ENCODE results near the gene ANO10.

Gene ANO10

GRCh38 chr3:43533009-43533408, 88.8 kb downstream of the ANO10 start:
- in situ Hi-C loops (cut with MboI; ENCODE audit: low sequenced_read_pairs, unreplicated experiment), result loop anchor here (25.0 kb wide), 1 partner anchor 654 kb away; no protein-coding TSS in a partner anchor
- TF ChIP-seq CTCF (IDR thresholded peaks at IDR 0.05; ENCODE audit: borderline replicate concordance, control extremely low read depth, extremely low read depth, insufficient read depth, missing control alignments), result no peak
- no peak for DNase-seq (ENCODE audit: low spot score)

- no peak for TF ChIP-seq CTCF (IDR thresholded peaks at IDR 0.05; ENCODE audit: borderline replicate concordance, control extremely low read depth, extremely low read depth, insufficient read depth, missing control alignments)
- no peak for DNase-seq (ENCODE audit: low spot score)
- in situ Hi-C loops (cut with MboI; ENCODE audit: low sequenced_read_pairs, unreplicated experiment), result loop anchor here (25.0 kb wide), 1 partner anchor 655 kb away; no protein-coding TSS in a partner anchor
Observed at GRCh38 chr3:43531835-43532234, 90.0 kb downstream of the ANO10 start.

- no peak for TF ChIP-seq CTCF (IDR thresholded peaks at IDR 0.05; ENCODE audit: borderline replicate concordance, control extremely low read depth, extremely low read depth, insufficient read depth, missing control alignments)
- DNase-seq (ENCODE audit: low spot score), result no peak
- in situ Hi-C loops (cut with MboI; ENCODE audit: low sequenced_read_pairs, unreplicated experiment), result loop anchor here (25.0 kb wide), 1 partner anchor 659 kb away; no protein-coding TSS in a partner anchor
Observed at GRCh38 chr3:43528498-43529099, 93.2 kb downstream of the ANO10 start.

GRCh38 chr3:43526956-43527355, 94.9 kb downstream of the ANO10 start:
- TF ChIP-seq CTCF (IDR thresholded peaks at IDR 0.05; ENCODE audit: borderline replicate concordance, control extremely low read depth, extremely low read depth, insufficient read depth, missing control alignments), result no peak
- in situ Hi-C loops (cut with MboI; ENCODE audit: low sequenced_read_pairs, unreplicated experiment), result loop anchor here (25.0 kb wide), 1 partner anchor 660 kb away; no protein-coding TSS in a partner anchor
- no peak for DNase-seq (ENCODE audit: low spot score)

- in situ Hi-C loops (cut with MboI; ENCODE audit: low sequenced_read_pairs, unreplicated experiment), result loop anchor here (25.0 kb wide), 1 partner anchor 661 kb away; no protein-coding TSS in a partner anchor
- no peak for TF ChIP-seq CTCF (IDR thresholded peaks at IDR 0.05; ENCODE audit: borderline replicate concordance, control extremely low read depth, extremely low read depth, insufficient read depth, missing control alignments)
Observed at GRCh38 chr3:43525941-43526607, 95.7 kb downstream of the ANO10 start.

GRCh38 chr3:43525386-43525785, 96.4 kb downstream of the ANO10 start:
- no peak for TF ChIP-seq CTCF (IDR thresholded peaks at IDR 0.05; ENCODE audit: borderline replicate concordance, control extremely low read depth, extremely low read depth, insufficient read depth, missing control alignments)
- in situ Hi-C loops (cut with MboI; ENCODE audit: low sequenced_read_pairs, unreplicated experiment), result loop anchor here (25.0 kb wide), 1 partner anchor 662 kb away; no protein-coding TSS in a partner anchor
- DNase-seq (ENCODE audit: low spot score), result no peak

More at GRCh38 chr3:43525941-43526607, 95.7 kb downstream of the ANO10 start:
- DNase-seq (ENCODE audit: low spot score), result no peak
